Measurements from ENCODE around the gene ZNF800.

The ZNF800 gene

DNA sequence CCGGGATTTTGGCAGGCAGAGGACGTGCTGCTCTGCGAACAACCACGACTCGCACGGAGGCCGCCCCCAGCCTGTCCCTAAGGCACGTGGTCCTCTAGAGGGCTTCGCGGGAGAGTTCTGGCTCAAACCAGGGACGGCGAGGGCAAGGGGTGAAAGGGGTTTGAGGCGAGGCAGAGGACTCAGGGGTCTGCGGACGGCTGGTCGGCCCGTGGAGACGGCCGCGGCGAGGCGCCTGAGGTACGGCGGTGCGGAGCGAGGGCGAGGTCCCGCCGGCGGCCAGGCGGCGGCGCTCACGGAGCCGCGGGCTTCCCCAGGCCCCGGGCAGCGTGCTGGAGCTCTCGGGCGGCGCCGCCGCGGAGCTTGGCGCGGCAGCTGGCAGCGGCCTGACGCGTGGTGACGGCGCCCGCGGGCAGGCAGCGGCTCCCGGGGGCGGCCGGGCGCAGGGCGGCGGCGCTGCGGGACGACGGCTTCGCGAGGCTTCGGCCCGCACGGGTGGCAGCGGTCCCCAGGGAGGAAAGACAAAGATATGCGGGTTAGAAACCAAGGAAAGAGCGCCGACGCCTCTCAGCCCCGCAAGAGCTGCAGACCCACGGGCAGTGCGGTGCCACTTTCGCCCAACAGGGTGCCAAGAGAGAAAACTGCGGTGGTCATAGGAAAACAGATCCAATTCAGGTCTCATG is 44.8 kb downstream of the ZNF800 start:
- peak; percentile 71 for DNase-seq

DNA sequence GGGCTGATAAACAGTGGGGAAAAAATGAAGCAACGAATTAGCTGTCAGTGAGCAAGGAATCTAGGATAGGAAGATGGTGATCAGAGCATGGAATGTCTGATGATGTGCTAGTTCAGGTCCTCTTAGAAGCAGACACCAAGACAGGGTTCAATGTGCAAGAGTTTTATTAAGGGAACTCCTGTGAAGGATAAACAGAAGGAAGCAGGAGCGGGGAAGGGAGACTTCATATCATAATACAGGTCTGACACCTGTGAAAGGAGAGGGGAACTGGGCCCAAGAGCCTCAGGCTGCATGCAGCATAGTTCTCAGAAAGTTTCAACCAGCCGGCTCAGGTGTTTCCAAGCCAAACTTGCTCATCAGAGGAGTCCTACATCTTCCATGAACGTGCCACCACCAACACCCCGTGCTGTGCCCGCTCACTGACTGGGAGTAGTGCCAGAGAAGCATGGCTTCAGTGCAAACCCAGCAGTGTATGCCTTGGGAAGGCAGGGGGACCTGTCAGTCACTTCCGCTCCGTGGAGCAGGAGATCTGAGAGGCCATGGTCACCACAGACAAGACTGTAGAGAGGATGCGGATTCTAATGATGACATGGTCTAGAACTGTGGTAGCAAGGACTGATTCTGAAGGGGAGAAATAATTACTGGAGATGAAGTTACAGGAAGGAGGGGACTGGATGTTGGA is 45.8 kb downstream of the ZNF800 start:
- DNase-seq = no peak

DNA sequence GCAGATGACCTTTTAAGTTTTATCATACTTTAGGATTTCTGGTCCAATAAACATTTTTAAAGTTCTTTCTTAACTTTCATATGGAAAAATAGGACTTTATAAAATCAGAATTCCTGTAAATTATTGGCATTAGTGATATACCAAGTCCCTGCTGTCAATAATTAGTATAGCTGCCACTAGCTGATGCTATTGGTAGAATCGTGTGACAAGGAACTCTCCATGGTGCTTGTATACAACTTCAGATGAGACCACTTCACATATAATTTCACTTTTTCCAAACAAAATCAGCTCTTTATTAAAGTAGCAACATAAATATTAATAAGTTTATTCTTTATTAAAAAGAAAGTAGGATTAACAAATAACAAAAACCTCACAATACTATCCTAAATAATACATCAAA is 49.9 kb downstream of the ZNF800 start:
- no peak for DNase-seq

DNA sequence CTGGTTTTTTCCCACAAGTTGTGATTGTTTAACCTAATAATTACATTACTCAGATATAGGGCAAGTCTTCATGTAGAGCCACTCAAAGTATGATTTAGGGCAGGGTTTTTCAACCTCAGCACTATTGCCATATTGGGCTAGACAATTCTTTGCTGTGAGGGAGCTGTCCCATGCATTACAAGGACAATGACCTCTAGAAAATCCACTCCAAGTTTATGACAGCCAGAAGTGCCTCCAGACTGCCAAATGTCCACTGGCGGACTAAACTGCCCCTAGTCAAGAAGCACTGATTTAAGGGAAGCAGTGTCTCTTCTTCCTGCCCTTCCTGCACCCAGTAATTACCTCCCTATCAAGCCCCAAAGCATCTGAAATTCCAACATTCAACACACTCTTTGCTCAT is 54.4 kb downstream of the ZNF800 start:
- no peak for DNase-seq

DNA sequence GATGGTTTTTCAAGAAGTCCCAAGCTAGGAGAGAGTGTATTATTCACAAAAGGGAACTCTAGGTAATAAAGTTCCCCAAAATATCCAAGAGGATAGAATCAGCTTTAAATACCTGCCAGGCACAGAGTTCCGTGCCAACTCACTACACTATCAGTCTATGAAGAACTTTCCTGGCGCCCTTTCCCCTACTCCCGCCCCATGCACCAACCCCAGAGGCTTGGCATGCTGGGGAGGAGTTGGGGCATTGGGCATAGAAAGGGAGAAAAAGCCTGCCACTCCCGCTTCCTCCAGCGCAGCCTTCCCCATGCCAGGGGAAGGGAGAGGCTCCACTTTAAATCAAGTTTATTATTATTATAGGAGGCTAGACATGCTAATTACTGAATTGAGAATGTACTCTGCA is 54.9 kb downstream of the ZNF800 start:
- DNase-seq = no peak

DNA sequence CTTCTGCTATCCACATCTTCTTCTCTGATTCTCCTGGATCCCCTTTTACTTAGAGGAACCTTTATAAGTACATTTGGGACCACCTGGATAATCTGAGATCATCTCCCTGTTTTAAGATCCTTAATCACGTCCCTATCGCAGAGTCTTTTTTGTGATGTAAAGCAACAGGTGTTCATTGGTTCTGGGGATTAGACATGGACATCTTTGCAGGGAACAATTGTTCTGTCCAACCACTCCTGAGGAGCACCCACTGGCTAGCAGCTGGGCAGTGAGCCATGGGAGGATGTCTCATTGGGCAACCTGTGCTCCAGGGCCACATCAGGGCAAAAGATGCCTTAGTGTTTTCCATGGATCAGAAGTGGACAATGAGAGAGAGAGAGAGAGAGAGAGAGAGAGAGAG is 56.0 kb downstream of the ZNF800 start:
- no peak for DNase-seq

DNA sequence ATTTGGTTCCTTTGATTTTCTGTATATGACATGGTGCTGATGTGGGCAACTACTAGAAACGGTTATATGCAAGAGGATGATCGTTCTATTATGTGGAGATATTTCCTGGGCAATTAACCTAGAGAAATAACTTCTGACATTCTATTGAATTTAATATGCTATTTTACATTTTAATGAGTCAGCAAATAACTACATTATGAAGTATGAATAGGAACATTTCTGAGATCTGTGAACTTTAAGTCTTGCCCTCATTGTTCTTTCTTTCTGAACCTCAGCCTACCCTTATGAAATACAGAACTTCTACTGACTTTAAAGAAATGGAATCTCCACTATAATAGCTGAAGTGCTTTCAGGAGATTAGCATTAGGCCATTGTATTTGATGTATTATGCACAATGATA is 59.6 kb downstream of the ZNF800 start:
- no peak for DNase-seq

DNA sequence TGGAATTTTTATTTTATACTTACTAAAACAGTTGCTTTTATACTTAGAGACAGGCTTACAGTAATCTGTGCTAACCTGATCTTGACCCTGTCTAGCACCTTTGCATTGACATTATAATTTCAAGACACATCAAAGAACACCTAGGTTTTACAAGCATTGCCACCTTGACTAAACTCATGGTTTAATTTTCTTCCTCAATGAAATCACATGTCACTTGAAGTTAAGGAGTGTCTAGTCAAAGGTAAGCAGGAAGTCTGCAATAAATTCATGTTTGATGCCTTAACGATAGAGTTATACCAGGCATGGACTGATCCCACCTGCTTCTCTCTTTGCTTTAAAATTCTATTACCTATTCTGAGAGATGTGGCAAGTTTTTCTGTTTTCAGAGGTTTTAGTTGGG is 62.4 kb downstream of the ZNF800 start:
- DNase-seq = no peak

DNA sequence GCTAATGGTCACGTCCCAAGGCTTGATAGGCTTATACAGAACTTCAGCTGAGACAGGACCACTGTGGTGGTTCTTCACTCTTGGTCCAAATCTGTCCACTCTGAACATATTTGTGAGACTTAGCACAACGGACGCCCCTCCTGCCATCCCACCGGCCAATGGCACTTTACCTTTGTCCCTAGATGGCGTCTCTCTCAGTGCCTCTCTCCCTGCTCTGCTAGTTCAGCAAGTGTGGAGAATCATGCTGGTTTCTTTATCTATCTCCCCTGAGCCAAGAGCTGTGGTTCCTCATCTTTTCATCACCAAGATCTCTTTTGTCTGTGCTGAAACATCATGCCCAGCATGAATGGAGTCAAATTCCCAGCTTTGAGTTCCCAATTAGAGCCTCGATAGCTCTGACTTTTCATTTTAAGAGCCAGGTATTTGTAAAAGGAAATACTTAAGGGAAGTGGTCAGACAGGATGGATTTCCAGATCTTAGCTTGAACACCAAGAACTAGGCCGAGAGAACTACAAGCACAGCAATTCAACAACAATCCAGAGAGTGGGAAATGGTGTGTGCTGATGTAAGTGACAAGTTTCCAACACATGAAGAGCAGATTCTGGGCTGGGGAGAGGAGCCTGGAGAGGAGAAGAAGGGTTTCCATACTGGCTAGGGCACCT is 69.5 kb downstream of the ZNF800 start:
- DNase-seq = no peak

DNA sequence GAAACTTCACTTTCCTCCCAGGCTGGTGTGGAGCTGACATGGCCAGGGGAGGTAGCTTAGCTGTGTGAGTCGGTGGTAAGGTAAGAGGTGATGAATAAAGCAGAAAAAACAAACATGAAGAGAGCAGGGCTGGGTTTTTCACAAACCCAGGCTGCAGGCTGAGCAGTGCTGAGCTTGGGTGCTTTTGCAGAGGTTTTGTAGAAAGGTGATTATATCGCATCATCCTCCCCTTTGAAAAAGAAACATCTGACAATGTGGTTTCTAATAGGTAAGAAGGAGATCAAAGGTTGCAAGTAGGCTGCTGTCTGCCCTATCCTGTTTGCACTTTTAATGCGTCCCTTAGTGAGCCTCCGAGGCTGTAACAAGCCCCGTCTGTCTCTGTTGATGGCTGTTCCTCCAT is 70.2 kb downstream of the ZNF800 start:
- no peak for DNase-seq

DNA sequence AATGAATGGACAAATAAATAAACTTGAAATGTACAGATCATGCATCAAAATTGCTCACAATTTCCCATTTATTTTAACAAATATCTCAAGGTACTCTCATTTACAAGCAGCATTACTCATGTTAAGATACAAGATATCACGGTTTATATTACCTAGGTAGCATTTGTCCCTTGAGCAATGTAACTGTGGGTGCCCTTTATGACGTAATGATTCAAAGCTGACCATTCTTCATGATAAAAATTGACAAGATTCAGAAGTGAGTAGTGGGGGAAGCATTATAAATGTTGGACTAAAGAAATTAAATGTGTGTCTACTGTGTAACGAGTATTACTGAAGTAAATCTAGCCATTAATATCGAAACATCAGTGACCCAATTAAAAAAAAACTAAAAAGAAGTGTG is 71.5 kb downstream of the ZNF800 start:
- DNase-seq = no peak

All from NCI-H2171 treated with DMSO at 0.1 percent for 48 hours (cell line).